Tibial nerve (tissue), 4 donors: ENCODE measurements around the gene ADCY2.

Source experiments
- CTCF ChIP-seq, 5 experiments: fragments of 200-600 bp in 3 of 5; fragments of 450-650 bp in 2 of 5; sonication (generic) in 3 of 5; IDR thresholded peaks; one replicate each; pipeline ENCODE4 v1.5.1; 2016 to 2019; ENCODE audit warnings: antibody characterized with exemption in 5 of 5, mild to moderate bottlenecking in 3 of 5, moderate library complexity in 2 of 5
- EP300 ChIP-seq, 2 donors: sonication (generic); formaldehyde crosslinking; IDR thresholded peaks; one replicate each; pipeline ENCODE4 v1.6.1; 2017; ENCODE audit warnings: antibody characterized with exemption in 2 of 2, mild to moderate bottlenecking in 1 of 2
- POLR2A ChIP-seq, 2 donors: fragments of 450-650 bp; IDR thresholded peaks; one replicate each; pipeline ENCODE4 v1.6.1; 2017; ENCODE audit warnings: antibody characterized with exemption in 2 of 2, mild to moderate bottlenecking in 2 of 2, moderate library complexity in 2 of 2

- TF ChIP-seq EP300 (IDR thresholded peaks at IDR 0.05) (no peak), CTCF (IDR thresholded peaks at IDR 0.05) (no peak), POLR2A (IDR thresholded peaks at IDR 0.05) (no peak)
Observed at GRCh38 chr5:7410936-7411511, 15.1 kb downstream of the ADCY2 start.
